Measurements from ENCODE around the gene NARS2. TPM values are rescaled to one million over a fixed set of nuclear protein-coding genes. Genes with fewer than 3 reads are reported as not detected.
"Not testable (repeated sequence)": the region's sequence is repeated elsewhere in the genome, so short reads cannot be mapped to it uniquely, and the experiment has no call there.

Gene NARS2
- total RNA-seq, 2 experiments from 2014 or later, result 14.8 to 18.5 TPM

DNA sequence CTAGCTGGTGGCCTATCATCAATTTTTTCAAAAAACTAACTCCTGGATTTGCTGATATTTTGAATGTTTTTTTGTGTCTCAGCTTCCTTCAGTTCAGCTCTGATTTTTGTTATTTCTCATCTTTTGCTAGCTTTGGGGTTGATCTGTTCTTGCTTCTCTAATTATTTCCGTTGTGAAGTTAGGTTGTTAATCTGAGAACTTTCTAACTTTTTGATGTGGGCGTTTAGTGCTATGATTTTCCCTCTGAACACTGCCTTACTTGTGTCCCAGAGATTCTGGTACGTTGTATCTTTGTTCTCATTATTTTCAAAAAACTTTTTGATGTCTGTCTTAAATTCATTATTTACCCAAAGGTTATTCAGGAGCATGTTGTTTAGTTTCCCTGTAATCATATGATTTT, 19.1 kb downstream of the NARS2 start:
- no peak for DNase-seq
- no peak overlapping the region for H3K27ac Mint-ChIP-seq
- no peak overlapping the region for H3K4me3 Mint-ChIP-seq
- H3K27me3 Mint-ChIP-seq (ENCODE audit: low read depth), result no peaks in the 10 kb centered on the region
- peaks cover 46% of the 10 kb centered on the region for H3K36me3 Mint-ChIP-seq (ENCODE audit: low read depth)
- no peak for ATAC-seq
- H3K4me1 Mint-ChIP-seq (ENCODE audit: low read depth), result peaks cover 16% of the 10 kb centered on the region
- ChIA-PET POLR2A (no interaction called here), CTCF (interaction anchor here (2.0 kb wide), 1 partner anchor 9 kb away, joined by 11 read pairs; no protein-coding TSS in a partner anchor)
- no peaks in the 10 kb centered on the region for H3K9me3 Mint-ChIP-seq (ENCODE audit: insufficient read depth)

DNA sequence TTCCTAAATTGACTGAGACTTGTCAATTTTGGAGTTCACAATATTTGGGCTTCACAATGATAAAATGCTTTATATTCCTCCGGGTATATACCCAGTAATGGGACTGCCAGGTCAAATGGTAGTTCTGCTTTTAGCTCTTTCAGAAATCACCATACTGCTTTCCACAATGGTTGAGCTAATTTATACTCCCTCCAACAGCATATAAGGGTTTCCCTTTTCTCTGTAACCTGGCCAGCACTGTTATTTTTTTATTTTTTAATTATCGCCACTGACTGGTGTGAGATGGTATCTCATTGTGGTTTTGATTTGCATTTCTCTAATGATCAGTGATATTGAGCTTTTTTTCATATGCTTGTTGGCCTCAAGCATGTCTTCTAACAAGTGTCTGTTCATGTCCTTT, 21.8 kb downstream of the NARS2 start:
- POLR2A ChIA-PET, result no interaction called here
- no peak for DNase-seq
- Mint-ChIP-seq H3K27ac (no peak overlapping the region), H3K4me1 (ENCODE audit: low read depth) (peaks cover 5% of the 10 kb centered on the region), H3K4me3 (no peak overlapping the region), H3K27me3 (ENCODE audit: low read depth) (no peaks in the 10 kb centered on the region), H3K9me3 (ENCODE audit: insufficient read depth) (no peaks in the 10 kb centered on the region), H3K36me3 (ENCODE audit: low read depth) (peaks cover 31% of the 10 kb centered on the region)
- no peak for ATAC-seq
- CTCF ChIA-PET, result interaction anchor here (0.9 to 1.2 kb wide), 3 partner anchors 11 to 135 kb away, joined by 4 to 9 read pairs (median 4); partner anchors contain the start of gene GAB2

DNA sequence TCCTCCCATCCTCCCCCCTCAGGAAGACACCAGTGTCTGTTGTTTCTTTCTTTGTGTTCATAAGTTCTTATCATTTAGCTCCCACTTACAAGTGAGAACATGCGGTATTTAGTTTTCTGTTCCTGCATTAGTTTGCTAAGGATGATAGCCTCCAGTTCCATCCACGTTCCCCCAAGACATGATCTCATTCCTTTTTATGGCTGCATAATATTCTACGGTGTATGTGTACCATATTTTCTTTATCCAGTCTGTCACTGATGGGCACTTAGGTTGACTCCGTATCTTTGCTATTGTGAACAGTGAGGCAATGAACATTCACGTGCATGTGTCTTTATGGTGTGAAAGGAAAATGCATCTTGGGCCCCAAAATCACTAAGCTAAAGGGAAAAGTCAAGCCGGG, 22.5 kb downstream of the NARS2 start:
- DNase-seq; H3K9me3 Mint-ChIP-seq (ENCODE audit: insufficient read depth); H3K27me3 Mint-ChIP-seq (ENCODE audit: low read depth); ATAC-seq; H3K27ac Mint-ChIP-seq; H3K4me3 Mint-ChIP-seq; H3K4me1 Mint-ChIP-seq (ENCODE audit: low read depth); POLR2A ChIA-PET: not testable (repeated sequence)
- CTCF ChIA-PET, result interaction anchor here (0.7 to 1.2 kb wide), 3 partner anchors 12 to 97 kb away, joined by 3 to 9 read pairs (median 4); no protein-coding TSS in a partner anchor
- peaks cover 28% of the 10 kb centered on the region for H3K36me3 Mint-ChIP-seq (ENCODE audit: low read depth)

DNA sequence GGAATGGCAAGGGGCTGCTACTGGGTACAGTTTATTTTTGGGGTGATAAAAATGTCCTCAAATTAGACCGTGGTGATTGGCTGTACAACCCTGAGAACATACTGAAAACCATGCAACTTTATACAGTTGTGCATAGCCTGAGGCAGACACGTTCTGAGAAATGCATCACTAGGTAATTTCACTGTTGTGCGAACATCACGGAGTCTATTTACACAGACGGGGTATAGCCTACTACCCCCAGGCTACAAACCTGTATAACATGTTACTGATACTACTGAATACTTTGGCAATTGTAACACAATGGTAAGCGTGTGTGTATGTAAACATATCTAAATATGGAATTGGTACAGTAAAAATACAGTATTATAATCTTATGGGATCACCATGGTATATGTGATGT, 23.6 kb downstream of the NARS2 start:
- Mint-ChIP-seq H3K36me3 (ENCODE audit: low read depth) (peaks cover 19% of the 10 kb centered on the region), H3K4me1 (ENCODE audit: low read depth) (peaks cover 5% of the 10 kb centered on the region), H3K27ac (no peak overlapping the region), H3K4me3 (no peak overlapping the region), H3K9me3 (ENCODE audit: insufficient read depth) (no peaks in the 10 kb centered on the region), H3K27me3 (ENCODE audit: low read depth) (no peaks in the 10 kb centered on the region)
- CTCF ChIA-PET, result interaction anchor here (1.9 kb wide), 1 partner anchor 13 kb away, joined by 7 read pairs; no protein-coding TSS in a partner anchor
- DNase-seq (no peak), ATAC-seq (no peak)
- POLR2A ChIA-PET, result no interaction called here

DNA sequence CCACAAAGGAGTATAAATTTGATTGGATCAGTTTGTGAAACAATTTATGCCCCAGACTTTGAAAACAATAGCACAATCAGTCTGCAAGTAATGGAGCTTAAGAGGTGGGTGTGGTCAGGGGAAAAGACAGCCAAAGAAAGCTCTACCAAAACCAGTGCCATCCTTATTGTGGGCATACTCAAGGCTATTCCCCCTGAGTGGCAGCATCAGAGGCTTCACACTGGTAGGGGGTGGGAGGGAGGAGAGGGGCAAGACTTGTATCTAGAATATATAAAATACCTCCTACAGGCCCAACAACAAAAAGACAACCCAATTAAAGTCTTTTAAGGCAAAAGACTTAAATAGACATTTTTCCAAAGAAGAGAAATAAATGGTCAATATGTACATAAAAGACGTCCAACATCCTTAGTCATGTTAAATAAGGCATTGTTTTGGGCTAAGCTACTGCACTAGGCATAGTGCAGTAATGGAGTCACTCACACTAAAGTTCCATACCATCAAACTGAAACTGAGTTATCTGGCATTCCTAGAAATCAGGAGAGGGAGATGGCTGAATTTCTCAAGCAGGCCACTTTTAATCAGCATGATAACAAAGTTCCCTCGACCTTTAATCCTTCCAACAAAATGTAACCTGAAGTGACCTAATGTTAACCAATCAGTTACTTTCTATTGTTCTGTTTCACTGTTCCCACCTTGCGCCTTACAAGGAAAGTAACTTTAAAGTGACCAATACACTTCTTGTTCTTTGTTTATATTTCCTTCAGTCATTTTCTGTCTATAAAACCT, 24.8 kb downstream of the NARS2 start:
- ChIA-PET POLR2A (no interaction called here), CTCF (interaction anchor here (0.8 to 2.4 kb wide), 3 partner anchors 15 to 322 kb away, joined by 3 to 7 read pairs (median 6); no protein-coding TSS in a partner anchor)
- DNase-seq (no peak), ATAC-seq (no peak)
- Mint-ChIP-seq H3K36me3 (ENCODE audit: low read depth) (peaks cover 10% of the 10 kb centered on the region), H3K27me3 (ENCODE audit: low read depth) (no peaks in the 10 kb centered on the region), H3K9me3 (ENCODE audit: insufficient read depth) (no peaks in the 10 kb centered on the region), H3K4me1 (ENCODE audit: low read depth) (peaks cover 4% of the 10 kb centered on the region), H3K27ac (no peak overlapping the region), H3K4me3 (no peak overlapping the region)

DNA sequence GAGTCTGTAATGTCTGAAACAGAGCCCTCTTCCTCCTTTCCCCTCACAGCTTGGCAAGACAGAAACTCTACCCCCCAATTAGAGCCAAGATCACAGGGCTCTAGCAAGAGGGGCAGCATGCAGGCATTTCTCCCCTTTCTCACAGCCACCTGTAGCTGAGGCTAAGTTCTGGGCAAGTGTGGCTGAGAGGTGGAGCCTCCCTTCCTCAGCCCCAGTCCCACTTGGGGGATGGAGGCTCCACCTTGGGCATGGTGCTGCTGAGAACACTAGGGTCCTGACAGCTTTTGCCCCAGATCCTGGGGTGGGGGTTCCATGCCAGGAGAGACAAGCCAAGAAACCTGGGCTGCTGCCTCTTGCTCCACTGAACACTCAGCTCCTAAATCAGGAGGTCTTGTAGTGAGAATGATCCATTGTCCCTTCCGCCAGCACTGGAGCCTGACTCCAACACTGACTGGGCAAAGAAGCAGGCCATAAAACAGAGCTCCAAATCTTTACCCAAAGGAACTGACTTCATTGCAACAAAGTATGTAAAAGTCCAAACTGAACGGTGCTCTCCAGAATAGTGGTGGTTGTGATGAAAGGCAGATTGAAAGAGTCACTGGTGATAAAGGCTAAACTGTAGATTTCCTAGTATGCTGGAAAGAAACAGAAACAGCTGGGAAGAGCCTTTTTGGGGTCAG, 25.6 kb downstream of the NARS2 start:
- Mint-ChIP-seq H3K9me3 (ENCODE audit: insufficient read depth) (peaks cover under 1% of the 10 kb centered on the region), H3K36me3 (ENCODE audit: low read depth) (peaks cover 6% of the 10 kb centered on the region), H3K27ac (no peak overlapping the region), H3K4me1 (ENCODE audit: low read depth) (peaks cover 4% of the 10 kb centered on the region), H3K4me3 (no peak overlapping the region), H3K27me3 (ENCODE audit: low read depth) (no peaks in the 10 kb centered on the region)
- CTCF ChIA-PET, result interaction anchor here (2.4 kb wide), 1 partner anchor 128 kb away, joined by 6 read pairs; no protein-coding TSS in a partner anchor
- POLR2A ChIA-PET, result no interaction called here
- ATAC-seq (no peak), DNase-seq (no peak)

DNA sequence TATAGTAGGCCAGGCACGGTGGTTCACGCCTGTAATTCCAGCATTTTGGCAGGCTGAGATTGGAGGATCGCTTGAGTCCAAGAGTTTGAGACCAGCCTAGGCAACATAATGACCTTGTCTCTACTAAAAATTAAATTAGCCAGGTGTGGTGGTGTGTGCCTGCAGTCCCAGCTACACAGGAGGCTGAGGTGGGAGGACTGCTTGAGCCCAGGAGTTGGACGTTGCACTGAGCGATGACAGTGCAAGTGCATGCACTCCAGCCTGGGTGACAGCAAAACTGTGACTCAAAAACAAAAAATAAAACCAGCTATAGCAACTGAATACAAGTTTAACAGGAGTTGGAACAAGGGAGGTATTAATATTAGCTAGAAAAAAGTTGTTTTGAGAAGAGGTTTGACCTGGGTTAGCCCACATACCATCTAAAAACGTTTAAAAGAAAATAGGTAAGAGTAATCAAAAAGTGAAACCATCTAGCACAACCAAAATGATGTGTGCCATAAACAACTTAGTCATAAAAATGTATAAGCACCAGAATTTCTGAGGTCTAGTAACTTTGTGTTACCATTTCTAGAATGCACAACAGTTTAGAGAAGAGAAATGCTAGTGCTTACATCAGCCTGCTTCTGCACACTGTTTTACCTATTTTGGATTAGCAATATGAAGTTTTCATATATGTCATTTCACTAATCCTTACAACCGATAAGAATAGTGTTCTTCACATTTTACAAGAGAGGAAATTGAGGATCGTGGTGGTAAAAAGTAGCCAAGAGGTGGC, 26.5 kb downstream of the NARS2 start:
- Mint-ChIP-seq H3K27me3 (ENCODE audit: low read depth) (no peaks in the 10 kb centered on the region), H3K4me1 (ENCODE audit: low read depth) (peaks cover 4% of the 10 kb centered on the region), H3K4me3 (no peak overlapping the region), H3K36me3 (ENCODE audit: low read depth) (peaks cover 4% of the 10 kb centered on the region), H3K27ac (no peak overlapping the region), H3K9me3 (ENCODE audit: insufficient read depth) (peaks cover 3% of the 10 kb centered on the region)
- ChIA-PET CTCF (interaction anchor here (2.4 kb wide), 1 partner anchor 127 kb away, joined by 6 read pairs; no protein-coding TSS in a partner anchor), POLR2A (no interaction called here)
- DNase-seq (no peak), ATAC-seq (no peak)

DNA sequence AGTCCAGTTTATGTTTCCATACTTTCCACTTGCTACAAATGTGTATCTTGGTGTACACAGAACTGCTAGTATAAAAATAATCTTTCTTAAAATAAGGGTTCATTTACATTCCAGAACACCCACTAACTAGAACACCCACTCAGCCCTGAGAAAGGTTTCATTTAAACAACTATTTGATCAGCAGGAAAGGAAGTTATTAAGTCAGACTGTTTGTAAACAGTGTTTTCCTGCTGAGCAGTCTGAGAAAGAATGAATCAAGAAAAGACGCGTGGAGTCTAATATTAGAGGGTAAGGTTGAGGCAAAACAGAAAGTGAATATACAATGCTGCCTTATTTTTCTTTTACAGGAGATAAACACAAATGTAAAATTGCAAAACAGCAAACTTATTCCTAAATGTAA, 32.7 kb downstream of the NARS2 start:
- H3K27ac Mint-ChIP-seq, result no peak overlapping the region
- H3K27me3 Mint-ChIP-seq (ENCODE audit: low read depth), result no peaks in the 10 kb centered on the region
- CTCF ChIA-PET, result no interaction called here
- ATAC-seq (no peak), DNase-seq (no peak)
- H3K36me3 Mint-ChIP-seq (ENCODE audit: low read depth), result peaks cover 7% of the 10 kb centered on the region
- H3K4me3 Mint-ChIP-seq, result no peak overlapping the region
- peaks cover 4% of the 10 kb centered on the region for H3K4me1 Mint-ChIP-seq (ENCODE audit: low read depth)
- peaks cover 3% of the 10 kb centered on the region for H3K9me3 Mint-ChIP-seq (ENCODE audit: insufficient read depth)
- POLR2A ChIA-PET, result no interaction called here

DNA sequence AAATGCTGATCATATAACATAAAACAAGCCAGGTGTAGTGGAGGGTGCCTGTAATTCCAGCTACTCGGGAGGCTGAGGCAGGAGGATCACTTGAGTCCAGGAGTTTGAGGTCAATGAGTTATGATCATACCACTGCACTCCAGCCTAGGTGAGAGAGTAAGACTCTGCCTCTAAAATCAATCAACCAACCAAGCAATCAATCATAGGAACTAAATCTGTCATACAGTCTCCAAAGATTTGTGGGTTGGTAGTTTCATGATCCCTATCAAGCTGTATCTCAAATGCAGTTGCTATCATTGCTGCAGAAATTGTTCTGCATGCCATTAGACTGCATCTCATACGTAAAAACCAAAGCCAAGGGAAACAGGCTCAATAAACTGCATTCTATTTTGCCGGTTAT, 33.1 kb downstream of the NARS2 start:
- no peak for ATAC-seq
- CTCF ChIA-PET, result interaction anchor here (1.0 to 1.6 kb wide), 2 partner anchors 23 to 110 kb away, joined by 3 to 5 read pairs; no protein-coding TSS in a partner anchor
- H3K4me1 Mint-ChIP-seq (ENCODE audit: low read depth), result peaks cover 4% of the 10 kb centered on the region
- H3K27ac Mint-ChIP-seq, result no peak overlapping the region
- H3K9me3 Mint-ChIP-seq (ENCODE audit: insufficient read depth), result peaks cover 3% of the 10 kb centered on the region
- peaks cover 7% of the 10 kb centered on the region for H3K36me3 Mint-ChIP-seq (ENCODE audit: low read depth)
- no peak overlapping the region for H3K4me3 Mint-ChIP-seq
- DNase-seq, result no peak
- H3K27me3 Mint-ChIP-seq (ENCODE audit: low read depth), result no peaks in the 10 kb centered on the region
- POLR2A ChIA-PET, result no interaction called here

DNA sequence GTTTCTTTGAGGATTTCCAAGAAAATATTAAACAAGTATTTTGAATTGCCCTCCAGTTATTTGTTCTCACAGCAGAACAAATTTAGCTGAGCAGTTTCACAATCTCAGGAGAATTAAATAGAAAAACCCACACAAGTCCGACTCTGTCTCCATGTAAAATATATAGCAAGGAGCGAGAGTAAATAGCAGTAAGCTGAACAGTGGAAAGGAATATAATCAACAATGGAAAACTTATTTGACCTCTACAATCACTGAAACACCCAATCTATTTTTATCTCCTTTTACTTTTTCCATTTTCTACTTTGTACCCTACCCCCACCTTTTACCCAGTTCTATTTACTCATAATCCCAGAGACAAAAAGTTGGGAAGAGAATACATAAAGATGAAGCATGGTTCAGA, 34.4 kb downstream of the NARS2 start:
- H3K9me3 Mint-ChIP-seq (ENCODE audit: insufficient read depth), result peaks cover 3% of the 10 kb centered on the region
- no peak overlapping the region for H3K27ac Mint-ChIP-seq
- H3K27me3 Mint-ChIP-seq (ENCODE audit: low read depth), result no peaks in the 10 kb centered on the region
- H3K4me1 Mint-ChIP-seq (ENCODE audit: low read depth), result peaks cover 4% of the 10 kb centered on the region
- DNase-seq (no peak), ATAC-seq (no peak)
- H3K36me3 Mint-ChIP-seq (ENCODE audit: low read depth), result peaks cover 5% of the 10 kb centered on the region
- H3K4me3 Mint-ChIP-seq, result no peak overlapping the region
- CTCF ChIA-PET, result interaction anchor here (0.7 to 1.6 kb wide), 2 partner anchors 25 to 393 kb away, joined by 3 to 5 read pairs; no protein-coding TSS in a partner anchor
- POLR2A ChIA-PET, result no interaction called here

DNA sequence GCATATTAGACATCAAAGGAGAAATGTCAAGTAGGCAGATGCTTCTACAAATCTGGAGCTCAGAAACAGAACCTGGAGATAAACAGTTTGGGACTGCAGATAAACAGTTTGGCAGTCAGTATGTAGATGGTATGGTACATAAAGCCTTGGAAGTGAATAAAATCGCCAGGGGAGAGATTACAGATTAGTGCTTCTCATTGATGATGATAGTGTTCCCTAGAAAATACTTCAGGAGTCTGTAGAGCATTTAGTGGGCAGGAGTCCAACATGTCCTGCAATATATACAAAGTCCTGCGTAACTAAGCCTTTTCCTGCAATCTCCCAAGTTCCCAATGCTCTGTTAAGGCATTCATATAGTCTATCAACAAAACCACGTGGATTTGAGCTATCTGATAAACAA, 35.2 kb downstream of the NARS2 start:
- H3K4me1 Mint-ChIP-seq (ENCODE audit: low read depth), result peaks cover 4% of the 10 kb centered on the region
- peaks cover 3% of the 10 kb centered on the region for H3K9me3 Mint-ChIP-seq (ENCODE audit: insufficient read depth)
- H3K27ac Mint-ChIP-seq, result no peak overlapping the region
- ChIA-PET POLR2A (no interaction called here), CTCF (interaction anchor here (0.7 kb wide), 1 partner anchor 392 kb away, joined by 3 read pairs; no protein-coding TSS in a partner anchor)
- no peaks in the 10 kb centered on the region for H3K27me3 Mint-ChIP-seq (ENCODE audit: low read depth)
- no peak for ATAC-seq
- H3K4me3 Mint-ChIP-seq, result no peak overlapping the region
- H3K36me3 Mint-ChIP-seq (ENCODE audit: low read depth), result peaks cover 5% of the 10 kb centered on the region
- no peak for DNase-seq
